HG03064 (cell line): ENCODE results near the gene SLC6A7.

Experiments
- ATAC-seq: cut with Tn5 transposase; IDR thresholded peaks from one replicate; pipeline ENCODE4 v1.9.1; 2021; ENCODE audit warnings: low read depth; ENCODE audit not compliant: unreplicated experiment

Gene SLC6A7

DNA sequence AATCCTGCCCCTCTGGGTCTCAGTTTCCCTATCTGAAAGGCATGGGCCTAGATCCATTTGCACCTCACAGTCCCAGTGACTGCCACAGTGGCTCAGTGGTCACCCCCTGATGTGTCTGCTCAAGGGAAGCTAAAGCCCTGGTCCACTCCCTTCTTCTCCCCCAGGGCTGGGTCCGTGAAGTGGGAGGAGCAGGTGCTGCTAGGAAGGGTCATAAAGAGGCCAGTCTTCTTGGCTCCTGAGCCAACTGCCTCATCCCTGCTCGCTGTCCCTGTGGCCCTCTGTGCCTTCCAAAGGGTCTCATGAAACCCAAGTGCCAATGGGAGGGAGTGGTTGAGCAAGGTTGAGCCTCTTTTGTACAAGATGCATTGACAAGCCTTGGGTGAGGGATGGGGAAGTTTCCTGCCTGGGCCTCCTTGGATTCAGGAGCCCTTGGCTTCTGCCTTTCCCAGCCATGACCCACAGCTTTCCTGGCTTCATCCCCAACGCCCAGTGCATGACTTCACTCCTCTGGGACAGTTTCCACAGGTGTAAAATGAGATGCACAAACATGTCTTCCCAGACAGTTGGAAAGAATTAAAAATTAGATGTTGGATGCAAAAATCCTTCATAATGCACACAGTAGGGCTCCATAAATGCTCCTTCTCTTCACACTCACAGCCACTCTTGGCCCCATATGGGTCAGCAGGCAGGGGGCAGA lies 1.6 kb upstream of the SLC6A7 start:
- ATAC-seq = no peak

DNA sequence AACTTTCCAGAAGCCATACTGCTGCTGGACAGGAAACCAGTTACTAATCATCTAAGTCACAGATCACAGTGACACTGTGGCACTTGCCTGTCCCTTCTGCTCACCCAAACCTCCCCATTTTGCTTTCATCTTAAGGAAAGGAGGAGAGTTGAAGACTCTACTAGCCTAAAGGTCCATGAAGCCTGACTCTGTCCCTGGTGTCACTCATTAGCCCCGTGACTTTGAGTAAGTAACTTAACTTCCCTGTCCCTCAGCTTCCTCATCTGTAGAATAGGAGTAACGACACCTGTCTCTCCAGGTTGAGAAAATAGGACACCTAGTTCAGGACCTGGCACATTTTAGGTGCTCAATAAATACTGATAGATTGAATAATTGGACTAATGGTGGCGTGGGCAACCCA lies 536 bp upstream of the SLC6A7 start:
- ATAC-seq = no peak

DNA sequence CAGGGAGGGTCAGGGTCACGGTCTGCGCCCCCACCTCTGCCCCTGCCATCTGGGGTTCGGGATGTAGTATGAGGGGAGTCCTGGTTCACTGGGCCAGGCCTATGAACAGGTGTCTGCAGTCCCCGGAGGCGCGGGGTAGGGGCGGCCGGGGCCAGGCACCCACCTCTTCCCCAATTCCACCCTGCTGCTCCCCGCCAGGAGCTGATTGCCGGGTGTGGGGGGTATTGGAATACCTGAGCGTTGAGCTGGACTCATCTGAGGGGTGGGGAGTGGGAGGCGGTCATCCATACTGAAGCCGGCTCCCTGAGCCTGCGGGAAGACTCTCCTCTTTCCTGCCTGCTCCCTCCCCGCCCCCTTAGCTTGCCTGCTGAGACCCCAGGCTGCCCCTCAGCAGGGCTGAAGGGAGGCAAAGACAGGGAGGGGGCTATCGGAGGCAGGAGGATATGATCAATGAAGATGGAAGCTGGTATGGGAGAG lies 679 bp downstream of the SLC6A7 start:
- no peak for ATAC-seq

DNA sequence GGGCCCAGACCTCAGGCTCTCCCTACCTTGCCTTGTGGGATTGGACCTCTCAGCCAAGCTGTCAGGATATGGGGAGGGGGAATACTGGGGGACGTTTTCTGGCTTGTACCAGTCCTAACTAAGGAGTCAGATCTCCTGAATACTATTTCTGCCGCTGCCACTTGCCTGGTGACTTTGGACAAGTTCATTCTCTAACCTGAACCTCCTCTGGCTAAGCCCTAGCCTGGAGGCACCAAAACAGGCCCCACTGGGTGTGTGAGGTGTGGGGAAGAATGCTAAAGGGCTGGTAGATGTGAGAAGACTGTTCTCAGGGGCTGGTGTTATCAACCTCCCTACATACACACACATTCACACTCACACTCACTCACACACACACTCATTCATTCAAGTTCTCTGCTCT lies 1.1 kb downstream of the SLC6A7 start:
- ATAC-seq = no peak

DNA sequence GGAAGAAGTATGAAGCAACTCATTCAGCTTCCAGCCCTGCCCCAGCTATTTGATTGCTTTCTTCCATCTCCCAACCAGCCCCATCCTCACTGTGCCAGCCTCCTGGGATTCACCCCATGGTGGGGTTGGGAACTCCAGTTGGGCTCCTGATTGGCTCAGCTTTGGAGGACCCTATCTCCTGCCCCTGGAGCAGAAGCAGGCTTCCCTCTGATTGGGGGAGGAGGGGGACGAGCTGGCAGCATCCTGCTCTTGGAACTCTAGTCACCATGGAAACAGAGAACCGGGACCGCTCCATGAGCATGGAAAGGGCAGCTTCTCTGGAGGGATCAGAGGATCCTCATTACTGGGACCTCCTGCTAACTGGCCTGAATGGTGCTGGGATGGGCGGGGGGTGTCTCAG lies 2.6 kb downstream of the SLC6A7 start:
- ATAC-seq = no peak

DNA sequence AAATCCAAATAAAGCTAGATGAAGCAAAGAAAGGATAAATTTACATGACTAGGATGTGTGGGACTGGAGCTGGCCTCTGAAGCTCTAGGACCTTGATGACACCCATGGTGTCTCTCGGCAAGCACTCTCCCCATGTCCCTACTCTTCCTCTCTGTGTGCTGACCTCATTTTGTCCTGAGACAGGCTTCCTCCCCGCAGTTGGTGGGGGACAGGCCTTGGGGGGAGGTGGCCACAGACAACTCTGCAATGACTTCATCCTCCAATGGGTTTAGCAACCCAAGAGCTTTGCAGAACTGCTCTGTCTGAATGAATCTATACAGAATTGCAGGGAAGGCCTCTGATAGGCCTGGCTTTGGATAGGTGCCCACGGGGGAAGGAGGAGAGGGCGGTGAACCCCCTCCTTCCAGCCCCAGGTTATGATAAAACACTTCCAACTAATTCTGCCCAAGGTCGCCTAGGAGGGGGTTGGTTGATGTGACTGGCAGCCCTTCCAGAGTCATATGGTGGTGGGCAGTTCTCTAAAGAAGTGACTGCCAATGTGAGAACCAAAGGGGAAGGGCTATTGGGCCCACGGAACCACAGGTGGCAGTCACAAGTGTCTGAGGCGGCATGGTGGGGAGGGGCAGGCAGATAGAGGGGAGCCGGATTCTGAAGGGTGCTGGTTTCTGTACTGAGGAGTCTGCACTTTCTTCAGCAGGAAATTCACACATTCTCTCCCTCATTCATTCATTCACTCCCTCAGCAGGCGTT lies 6.0 kb downstream of the SLC6A7 start:
- ATAC-seq = no peak

DNA sequence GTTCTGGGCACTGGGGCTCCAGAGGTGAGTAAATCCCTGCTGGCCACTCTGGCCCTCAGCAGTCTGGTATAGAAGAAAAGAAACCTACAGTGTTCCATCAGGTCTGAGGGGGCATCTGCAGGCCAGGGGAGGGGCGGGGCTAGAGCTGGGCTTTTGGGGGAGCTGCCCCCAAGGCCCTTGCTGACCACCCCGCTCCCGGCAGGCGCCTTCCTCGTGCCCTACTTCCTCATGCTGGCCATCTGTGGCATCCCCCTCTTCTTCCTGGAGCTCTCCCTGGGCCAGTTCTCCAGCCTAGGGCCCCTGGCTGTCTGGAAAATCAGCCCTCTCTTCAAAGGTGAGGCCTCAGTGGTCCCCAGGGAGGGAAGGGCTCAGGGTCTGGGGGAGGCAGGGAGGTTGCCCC lies 6.7 kb downstream of the SLC6A7 start:
- ATAC-seq = no peak

DNA sequence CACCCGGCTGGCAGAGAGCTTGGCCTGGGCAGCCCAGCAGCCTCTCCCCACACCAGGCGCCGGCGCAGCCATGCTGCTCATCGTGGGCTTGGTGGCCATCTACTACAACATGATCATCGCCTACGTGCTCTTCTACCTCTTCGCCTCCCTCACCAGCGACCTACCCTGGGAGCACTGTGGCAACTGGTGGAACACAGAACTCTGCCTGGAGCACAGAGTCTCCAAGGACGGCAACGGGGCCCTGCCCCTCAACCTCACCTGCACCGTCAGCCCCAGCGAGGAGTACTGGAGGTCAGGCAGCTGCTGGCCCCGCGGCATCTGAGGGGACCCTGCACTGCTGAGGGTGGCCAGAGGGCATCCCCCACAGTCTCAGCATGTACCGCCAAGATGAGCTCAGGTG lies 7.1 kb downstream of the SLC6A7 start:
- no peak for ATAC-seq

DNA sequence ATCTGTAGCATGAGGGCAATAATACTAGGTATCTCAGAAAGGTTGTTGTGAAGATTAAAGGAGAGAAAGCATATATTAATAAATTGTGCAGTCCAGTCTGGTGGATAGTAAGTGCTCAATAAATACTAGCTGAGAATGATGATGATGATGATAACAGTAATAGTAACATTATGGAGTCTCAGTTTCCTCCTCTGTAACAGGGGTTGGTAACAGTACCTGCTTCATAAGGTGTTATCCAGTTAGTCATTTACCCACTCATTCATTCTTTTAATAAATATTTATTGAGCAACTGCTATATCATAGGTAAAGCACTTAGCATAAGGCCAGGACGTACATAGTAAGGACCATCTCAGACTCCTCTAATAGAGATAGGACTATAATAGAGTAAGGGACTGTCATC lies 7.6 kb downstream of the SLC6A7 start:
- ATAC-seq = no peak

DNA sequence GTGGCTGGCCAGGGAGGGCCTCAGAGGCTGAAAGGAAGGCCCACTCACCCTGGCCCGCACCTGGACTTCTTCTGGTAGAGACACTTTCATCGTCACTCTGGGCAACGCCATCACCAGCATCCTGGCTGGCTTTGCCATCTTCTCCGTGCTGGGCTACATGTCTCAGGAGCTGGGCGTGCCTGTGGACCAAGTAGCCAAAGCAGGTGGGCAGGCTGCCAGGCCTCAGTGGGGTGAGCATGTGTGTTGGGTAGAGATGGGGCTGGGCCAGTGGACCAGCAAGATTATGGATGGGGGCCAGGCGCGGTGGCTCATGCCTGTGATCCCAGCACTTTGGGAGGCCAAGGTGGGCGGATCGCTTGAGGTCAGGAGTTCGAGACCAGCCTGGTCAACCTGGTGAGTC lies 12.6 kb downstream of the SLC6A7 start:
- no peak for ATAC-seq

DNA sequence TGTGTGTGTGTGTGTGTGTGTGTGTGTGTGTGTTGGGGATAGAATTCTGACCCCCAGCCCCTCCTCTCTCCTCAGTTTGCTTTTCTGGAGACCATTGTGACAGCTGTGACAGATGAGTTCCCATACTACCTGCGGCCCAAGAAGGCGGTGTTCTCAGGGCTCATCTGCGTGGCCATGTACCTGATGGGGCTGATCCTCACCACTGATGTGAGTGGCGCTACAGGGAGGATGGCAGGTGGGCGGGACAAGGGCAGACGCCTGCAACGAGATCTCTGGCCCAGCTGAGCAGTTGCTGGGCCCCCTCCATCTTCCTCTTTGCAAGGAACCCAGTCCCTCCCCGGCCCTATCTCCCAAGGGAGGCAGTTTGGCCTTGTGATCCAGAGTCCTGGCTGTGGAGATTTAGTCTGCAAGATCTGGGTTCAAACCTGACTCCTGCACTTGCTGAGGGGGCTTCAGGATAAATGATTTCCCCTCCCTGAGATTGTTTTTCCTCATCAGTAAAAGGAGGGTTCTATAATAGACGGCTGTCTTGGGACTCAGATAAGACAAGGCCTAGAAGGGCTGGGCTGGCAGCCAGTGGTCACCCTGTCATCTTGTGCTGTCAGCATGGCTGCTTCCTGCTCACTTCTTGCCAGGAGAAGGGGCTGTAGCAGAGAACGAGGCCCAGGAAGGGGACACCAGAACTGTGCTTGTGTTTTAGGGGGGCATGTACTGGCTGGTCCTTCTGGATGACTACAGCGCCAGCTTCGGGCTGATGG lies 14.1 kb downstream of the SLC6A7 start:
- no peak for ATAC-seq

DNA sequence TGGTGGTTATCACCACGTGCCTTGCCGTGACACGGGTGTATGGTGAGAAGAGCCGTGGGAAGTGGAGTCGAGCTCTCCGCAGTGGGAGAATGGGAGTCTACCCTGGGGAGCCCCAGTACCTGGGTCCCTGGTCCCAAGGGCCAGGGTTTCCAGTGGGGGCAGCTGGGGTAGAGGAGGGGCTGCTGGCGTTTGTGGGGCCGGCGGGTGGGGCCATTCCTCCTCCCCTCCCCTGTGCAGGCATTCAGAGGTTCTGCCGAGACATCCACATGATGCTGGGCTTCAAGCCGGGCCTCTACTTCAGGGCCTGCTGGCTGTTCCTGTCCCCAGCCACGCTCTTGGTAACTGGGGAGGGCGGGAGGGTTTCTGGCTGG lies 14.7 kb downstream of the SLC6A7 start:
- no peak for ATAC-seq

DNA sequence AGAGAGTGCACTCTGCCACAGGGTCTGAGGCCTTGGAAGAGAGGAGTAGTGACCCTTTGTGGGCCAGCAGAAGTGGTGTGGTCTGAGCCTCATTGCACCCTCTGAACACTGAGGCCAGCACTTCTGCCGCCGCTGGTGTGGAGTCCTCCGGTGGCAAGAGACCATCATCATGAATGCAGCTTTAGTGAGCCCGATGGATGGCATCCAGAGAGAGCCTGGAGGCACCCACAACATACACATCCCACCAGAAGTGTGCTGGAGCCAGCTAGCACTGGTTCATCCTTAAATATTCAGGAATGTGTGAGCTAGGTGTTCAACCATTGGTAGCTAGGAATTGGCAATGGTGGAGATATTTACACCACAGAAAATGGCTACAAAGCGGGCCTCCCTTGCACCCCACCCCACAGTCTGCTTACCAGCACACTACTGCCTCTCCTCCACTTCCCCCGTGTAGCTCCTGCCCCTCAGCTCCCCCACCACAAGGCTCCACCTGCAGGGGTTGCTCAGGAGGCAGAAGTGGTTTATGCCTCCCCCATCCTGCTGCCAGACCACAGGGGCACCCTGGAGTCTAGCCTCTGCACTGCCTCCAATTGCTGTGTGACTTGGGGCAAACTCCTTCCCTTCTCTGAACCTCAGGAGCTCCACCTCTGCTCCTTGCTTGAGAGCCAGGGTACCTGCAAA lies 16.4 kb downstream of the SLC6A7 start:
- no peak for ATAC-seq

DNA sequence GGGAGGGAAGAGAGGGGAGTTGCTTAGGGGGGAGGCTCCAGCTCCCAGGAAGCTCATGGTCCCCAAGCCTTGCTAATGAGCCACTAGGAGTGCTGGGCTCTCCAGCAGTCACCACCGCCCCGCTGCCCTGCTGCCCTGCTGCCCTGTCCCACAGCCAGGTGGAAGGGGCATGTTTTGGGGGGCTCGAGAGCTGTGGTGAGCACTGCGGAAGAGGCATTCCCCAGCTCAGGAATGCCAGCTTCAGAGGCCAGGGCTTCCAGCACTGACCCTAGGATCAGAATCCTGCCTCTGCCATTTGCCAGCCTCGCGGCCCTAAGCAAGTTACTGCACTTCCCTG lies 16.9 kb downstream of the SLC6A7 start:
- ATAC-seq = no peak

DNA sequence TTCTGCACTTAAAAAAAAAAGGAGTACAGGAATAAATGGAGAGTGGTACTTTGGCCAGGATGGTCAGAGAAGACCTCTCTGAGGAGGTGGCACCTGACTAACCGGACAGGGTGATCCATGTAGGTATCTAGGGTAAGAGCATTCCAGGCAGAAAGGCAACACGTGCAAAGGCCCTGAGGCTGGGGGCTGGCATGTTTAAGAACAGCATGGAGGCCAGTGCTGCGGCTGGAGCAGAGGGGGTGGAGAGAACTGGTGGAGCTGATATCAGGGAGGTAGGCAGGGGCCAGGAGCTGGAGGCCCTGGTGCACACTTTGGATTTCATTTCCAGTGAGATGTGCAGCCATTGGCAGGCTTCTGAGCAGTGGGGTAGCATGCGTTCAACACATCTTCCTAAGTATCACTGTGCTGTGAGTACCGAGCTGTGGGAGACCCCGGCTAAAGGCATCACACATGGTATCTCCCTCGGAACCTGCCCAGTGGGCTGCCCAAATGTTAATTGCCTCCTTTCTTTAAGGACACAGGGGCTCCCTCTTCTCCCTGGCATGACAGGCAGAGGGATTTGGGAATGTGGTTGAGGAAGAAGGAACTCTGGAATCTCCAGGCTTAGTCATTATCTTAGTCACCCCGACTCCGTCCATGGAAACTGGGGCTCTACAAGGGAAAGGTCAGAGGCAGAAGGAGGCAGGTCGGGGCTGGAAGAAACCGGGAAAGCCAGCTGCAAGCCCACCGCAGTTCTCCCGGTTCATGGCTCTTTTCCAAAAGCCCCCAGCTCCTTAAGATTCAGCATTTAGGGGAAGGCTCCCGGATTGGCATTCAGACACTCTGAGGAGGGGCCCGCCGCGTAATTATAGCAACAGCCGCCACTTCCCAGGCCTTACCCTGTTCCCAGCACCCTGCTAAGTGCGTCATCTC lies 18.6 kb downstream of the SLC6A7 start:
- no peak for ATAC-seq

DNA sequence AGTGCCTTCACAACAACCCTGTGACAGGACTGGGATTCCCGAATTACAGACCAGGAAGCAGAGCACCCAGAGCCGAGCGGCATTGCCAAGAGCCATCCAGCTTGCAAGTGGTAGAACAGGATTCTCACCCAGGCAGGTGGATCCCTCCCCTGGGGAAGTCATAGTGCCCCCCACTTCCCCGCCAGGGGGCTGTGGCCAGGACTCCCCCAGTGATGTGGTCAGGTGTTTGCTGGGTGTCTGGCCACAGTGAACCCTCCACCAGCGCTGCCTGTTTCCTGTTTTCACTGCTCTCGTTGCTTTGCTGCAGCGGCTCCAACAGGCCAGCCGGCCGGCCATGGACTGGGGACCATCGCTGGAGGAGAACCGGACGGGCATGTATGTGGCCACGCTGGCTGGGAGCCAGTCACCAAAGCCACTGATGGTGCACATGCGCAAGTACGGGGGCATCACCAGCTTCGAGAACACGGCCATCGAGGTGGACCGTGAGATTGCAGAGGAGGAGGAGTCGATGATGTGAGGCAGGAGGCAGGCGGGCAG lies 19.3 kb downstream of the SLC6A7 start:
- ATAC-seq = no peak

DNA sequence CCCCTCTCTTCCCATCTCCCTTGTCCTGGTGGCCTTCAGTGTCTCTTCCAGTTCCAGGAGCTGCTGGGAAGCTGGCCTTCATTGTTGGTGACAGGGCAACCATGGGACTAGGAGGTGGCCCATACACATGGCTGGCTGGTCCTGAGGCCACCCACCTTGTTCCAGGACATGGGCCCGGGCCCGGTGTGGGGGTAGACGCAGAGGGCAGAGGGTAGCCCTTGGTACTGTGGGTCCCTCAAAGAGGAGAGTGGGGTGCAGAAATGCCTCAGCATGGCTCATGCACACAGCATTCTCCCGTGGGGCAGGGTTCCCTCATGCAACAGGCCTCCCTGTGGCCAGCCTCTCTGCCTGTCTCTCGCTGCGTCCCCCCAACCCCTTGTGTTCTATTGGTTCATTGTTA lies 20.8 kb downstream of the SLC6A7 start:
- ATAC-seq = no peak

DNA sequence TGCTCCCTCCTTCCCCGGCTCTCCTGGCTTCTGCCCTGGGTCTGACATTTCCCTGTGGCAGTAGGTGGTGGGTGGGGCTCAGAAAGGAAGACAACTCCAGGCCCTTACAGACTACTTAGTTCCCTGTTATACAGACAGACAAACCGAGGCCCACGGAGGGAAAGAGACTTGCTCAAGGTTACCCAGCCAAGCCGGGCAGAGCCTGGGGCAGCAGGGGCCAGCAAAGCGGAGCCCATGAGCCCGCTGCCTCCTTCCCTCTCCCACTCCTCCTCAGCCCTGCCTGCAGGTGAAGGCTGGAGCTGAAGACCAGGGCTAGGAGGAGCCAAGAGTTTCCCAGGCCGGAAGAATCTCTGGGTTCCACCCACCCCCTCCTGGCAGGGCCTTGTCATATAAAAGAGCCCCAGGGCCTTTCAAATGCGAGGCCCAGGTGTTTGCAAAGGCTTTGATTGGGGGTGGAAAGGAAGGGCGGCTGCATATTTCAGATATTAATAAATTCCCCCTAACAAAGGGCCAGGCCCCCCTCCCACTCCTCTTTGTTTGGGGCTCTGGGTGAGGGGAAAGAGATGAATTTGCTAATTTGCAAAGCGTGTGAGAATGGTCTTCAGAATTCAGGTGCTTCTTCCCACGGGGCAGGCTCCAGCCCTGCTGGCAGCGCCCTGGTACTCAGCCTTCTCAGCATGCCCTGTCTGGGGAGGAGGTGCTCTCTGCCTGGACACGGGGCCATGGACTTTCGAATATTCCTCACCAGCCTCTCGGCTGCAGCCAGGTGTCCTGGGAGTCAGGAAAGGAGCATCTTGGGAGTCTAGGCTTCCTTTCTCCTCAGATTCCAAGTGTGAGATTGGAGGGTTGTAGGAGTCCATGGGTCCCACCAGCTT lies 21.5 kb downstream of the SLC6A7 start:
- no peak for ATAC-seq

DNA sequence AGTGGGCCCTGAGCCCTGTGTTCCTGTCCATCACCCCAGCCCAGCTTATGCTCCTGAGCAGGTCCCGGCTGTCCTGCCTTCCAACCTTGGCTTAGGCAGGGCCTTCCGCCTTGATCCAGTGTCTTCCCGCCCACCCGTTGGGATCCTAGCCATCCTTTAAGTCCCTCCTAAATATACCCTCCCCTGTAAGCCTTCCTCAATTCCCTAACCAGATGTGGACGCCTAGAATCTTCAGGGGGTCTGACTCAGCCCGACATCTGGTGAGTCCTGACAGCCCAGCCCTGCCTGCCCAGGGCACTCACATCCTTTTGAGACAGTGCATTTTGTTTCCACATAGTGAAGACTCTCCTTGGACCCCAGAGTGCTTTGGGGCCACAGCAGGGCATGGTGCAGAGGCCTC lies 23.7 kb downstream of the SLC6A7 start:
- no peak for ATAC-seq
